Spleen (tissue), 11 donors: ENCODE data around the gene FIG4. TPM values are rescaled to one million over a fixed set of nuclear protein-coding genes. Genes with fewer than 3 reads are reported as not detected.

Experiments
- DNase-seq: peaks from one replicate; pipeline ENCODE4 v3.0.0-alpha.2; 2020
- H3K27ac ChIP-seq, 8 donors: fragments of 200-600 bp; sonication (generic) in 7 of 8; 1 replicate in 4 of 8; 2 replicates in 4 of 8; pipeline versions ENCODE4 v1.5.0 to v1.8.0; 2016 to 2021; ENCODE audit warnings: inconsistent platforms in 4 of 8, mild to moderate bottlenecking in 4 of 8, moderate library complexity in 1 of 8
- H3K27me3 ChIP-seq, 7 donors: fragments of 200-600 bp; sonication (generic) in 6 of 7; replicated peaks in 1 of 7; 1 replicate in 4 of 7; 2 replicates in 3 of 7; pipeline versions ENCODE4 v1.5.0 to v1.8.0; 2016 to 2021; ENCODE audit warnings: inconsistent platforms in 3 of 7, mild to moderate bottlenecking in 1 of 7
- H3K36me3 ChIP-seq, 6 donors: fragments of 200-600 bp; sonication (generic) in 5 of 6; 1 replicate in 4 of 6; 2 replicates in 2 of 6; pipeline versions ENCODE4 v1.5.0 to v1.8.0; 2016 to 2021; ENCODE audit warnings: inconsistent platforms in 2 of 6
- H3K4me1 ChIP-seq, 6 donors: fragments of 200-600 bp; sonication (generic) in 5 of 6; 1 replicate in 3 of 6; 2 replicates in 3 of 6; pipeline versions ENCODE4 v1.5.0 to v1.8.0; 2016 to 2021; ENCODE audit warnings: inconsistent platforms in 3 of 6
- H3K4me3 ChIP-seq, 8 donors: fragments of 200-600 bp; sonication (generic) in 7 of 8; 1 replicate in 4 of 8; 2 replicates in 4 of 8; pipeline versions ENCODE4 v1.5.0 to v1.8.0; 2016 to 2021; ENCODE audit warnings: inconsistent platforms in 4 of 8, mild to moderate bottlenecking in 4 of 8, moderate library complexity in 2 of 8
- H3K9me3 ChIP-seq, 8 donors: fragments of 200-600 bp; sonication (generic) in 7 of 8; 1 replicate in 4 of 8; 2 replicates in 4 of 8; pipeline versions ENCODE4 v1.5.0 to v1.8.0; 2016 to 2021; ENCODE audit warnings: inconsistent platforms in 4 of 8
- CTCF ChIP-seq, 11 experiments: fragments of 200-600 bp in 7 of 11; fragments of 450-650 bp in 4 of 11; sonication (generic) in 4 of 11; IDR thresholded peaks in 8 of 11; conservative IDR thresholded peaks in 3 of 11; 1 replicate in 7 of 11; 2 replicates in 4 of 11; pipeline versions ENCODE4 v1.4.0 to v1.8.0; 2016 to 2021; ENCODE audit warnings: antibody characterized with exemption in 11 of 11, inconsistent platforms in 4 of 11, mild to moderate bottlenecking in 1 of 11
- POLR2A ChIP-seq, 3 donors: fragments of 450-650 bp; IDR thresholded peaks; one replicate each; pipeline ENCODE4 v1.5.1; 2017; ENCODE audit warnings: antibody characterized with exemption in 3 of 3, mild to moderate bottlenecking in 1 of 3
- POLR2AphosphoS5 ChIP-seq, 3 donors: sonication (generic); formaldehyde crosslinking; IDR thresholded peaks; one replicate each; pipeline ENCODE4 v1.5.1; 2017; ENCODE audit warnings: antibody characterized with exemption in 3 of 3
- WGBS, 5 donors: extraction: QIAGEN DNeasy Blood & Tissue Kit in 3 of 5; methylation state at CpG; one replicate each; pipeline versions ENCODE4 v1.1.5 to v1.1.7; 2013 to 2018; 5-methylcytosine and 5-hydroxymethylcytosine counted together
- intact Hi-C: fragments of 100-400 bp; cut with DNase I; formaldehyde crosslinking; loops from one replicate; pipeline ENCODE4 v1.15.0; 2023; ENCODE audit warnings: low total_unique reads
- polyA plus RNA-seq, 3 donors: library from polyadenylated mRNA; stranded (reverse); fragments of 200-250 nt; gene quantifications; one replicate each; pipeline ENCODE4 v1.2.1, GENCODE V29; 2013
- total RNA-seq, 7 donors: library from RNA; depleted of rRNA in 3 of 7; stranded (reverse); fragments of >200 nt in 3 of 7; fragmentation: NEBNext Ultra II Directional in 4 of 7; extraction: Animal tissue kit (Norgen Biotek cat#: 25700) in 4 of 7; gene quantifications; one replicate each; pipeline versions ENCODE4 v1.1.0 to v1.2.1, GENCODE V29; 2016 to 2021
- donor health status: healthy with polysubstance abuse.
- donor health status: DM: no; HTN: no; CAD: no; lungs with moderate emphysema.
- donor health status: DM: no; HTN: no; CAD: no.
- donor health status: Bipolar disorder and iron deficiency.
- donor health status: healthy.
- donor health status: DM: no; HTN: no; CAD: no.
- donor health status: DM: yes; HTN: yes; CAD: no.

FIG4 gene
- total and polyA plus RNA-seq, 10 donors = 10.2 to 35.1 (median 26.2) TPM

- intact Hi-C loops = no loop called here
- no peak overlapping the region for H3K27ac ChIP-seq
- 86 to 95% (median 88%) methylated on average over 3 of the region's 3 CpGs for WGBS, 5 donors
- H3K27me3 ChIP-seq = no peaks in the 10 kb centered on the region
- no peaks in the 10 kb centered on the region for H3K9me3 ChIP-seq
- DNase-seq = no peak
- H3K4me3 ChIP-seq = no peak overlapping the region
- TF ChIP-seq POLR2AphosphoS5 (IDR thresholded peaks at IDR 0.05) = no peak
- no peak for TF ChIP-seq CTCF (IDR thresholded peaks at IDR 0.05 in 8 of 11, conservative IDR thresholded peaks at IDR 0.05 in 3 of 11)
- no peak for TF ChIP-seq POLR2A (IDR thresholded peaks at IDR 0.05)
- H3K36me3 ChIP-seq = peaks cover 2 to 65% (median 30%) of the 10 kb centered on the region in 6 donors
- H3K4me1 ChIP-seq = peaks cover 5 to 37% (median 19%) of the 10 kb centered on the region in 6 donors
Observed at GRCh38 chr6:109767961-109768360, 76.9 kb downstream of the FIG4 start.

DNA sequence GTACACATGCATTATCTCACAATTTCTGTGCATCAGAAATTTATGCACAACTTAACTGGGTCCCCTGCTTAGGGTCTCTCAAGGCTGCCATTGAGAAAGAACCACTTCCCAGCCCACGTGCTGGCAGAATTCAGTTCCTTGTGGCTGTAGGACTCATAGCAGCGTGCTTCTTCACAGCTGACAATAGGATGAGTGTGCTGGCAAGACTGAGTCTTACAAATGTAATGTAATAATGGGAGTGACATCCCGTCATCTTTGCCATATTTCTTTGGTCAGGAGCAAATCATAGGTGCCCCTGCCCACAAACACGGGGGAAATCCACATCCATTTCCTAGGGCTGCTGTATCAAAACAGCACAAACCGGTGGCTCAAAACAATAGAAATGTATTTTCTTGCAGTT is 77.4 kb downstream of the FIG4 start:
- WGBS, 5 donors = 61 to 92% (median 88%) methylated on average over 5 of the region's 5 CpGs
- Histone ChIP-seq H3K36me3 (peaks cover 2 to 60% (median 29%) of the 10 kb centered on the region in 6 donors), H3K27ac (no peak overlapping the region), H3K9me3 (no peaks in the 10 kb centered on the region), H3K4me1 (peaks cover 5 to 42% (median 21%) of the 10 kb centered on the region in 6 donors), H3K27me3 (no peaks in the 10 kb centered on the region), H3K4me3 (no peak overlapping the region)
- no peak for TF ChIP-seq CTCF (IDR thresholded peaks at IDR 0.05 in 8 of 11, conservative IDR thresholded peaks at IDR 0.05 in 3 of 11)
- TF ChIP-seq POLR2A (IDR thresholded peaks at IDR 0.05) = no peak
- no peak for TF ChIP-seq POLR2AphosphoS5 (IDR thresholded peaks at IDR 0.05)
- intact Hi-C loops = no loop called here
- no peak for DNase-seq

DNA sequence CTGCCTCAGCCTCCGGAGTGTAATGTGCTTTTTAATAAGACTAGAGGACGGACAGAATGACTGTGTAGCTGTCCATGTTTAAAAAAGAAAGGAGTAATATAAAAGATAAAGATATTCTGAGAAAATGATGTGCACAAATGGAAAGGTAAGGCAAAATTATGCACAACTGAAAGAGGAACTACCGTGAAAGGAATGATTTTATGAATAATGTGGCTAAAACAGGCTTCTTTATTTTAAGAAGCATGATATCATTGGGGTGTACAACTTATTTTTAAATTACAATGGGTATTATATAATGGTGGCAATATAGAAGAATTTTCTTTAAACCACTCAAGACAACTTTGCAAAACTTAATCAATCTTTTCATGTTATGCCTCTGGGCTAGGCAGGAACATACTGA is 78.1 kb downstream of the FIG4 start:
- WGBS, 5 donors = 76 to 83% (median 77%) methylated on average over 3 of the region's 3 CpGs
- intact Hi-C loops = no loop called here
- DNase-seq = no peak
- Histone ChIP-seq H3K4me3 (no peak overlapping the region), H3K27me3 (no peaks in the 10 kb centered on the region), H3K4me1 (peaks cover 5 to 46% (median 21%) of the 10 kb centered on the region in 6 donors), H3K36me3 (peaks cover 0 to 52% (median 27%) of the 10 kb centered on the region in 6 donors), H3K27ac (peak overlapping the region in 1 of 8 donors; percentile 89), H3K9me3 (no peaks in the 10 kb centered on the region)
- TF ChIP-seq POLR2AphosphoS5 (IDR thresholded peaks at IDR 0.05) (no peak), POLR2A (IDR thresholded peaks at IDR 0.05) (no peak), CTCF (IDR thresholded peaks at IDR 0.05 in 8 of 11, conservative IDR thresholded peaks at IDR 0.05 in 3 of 11) (no peak)

DNA sequence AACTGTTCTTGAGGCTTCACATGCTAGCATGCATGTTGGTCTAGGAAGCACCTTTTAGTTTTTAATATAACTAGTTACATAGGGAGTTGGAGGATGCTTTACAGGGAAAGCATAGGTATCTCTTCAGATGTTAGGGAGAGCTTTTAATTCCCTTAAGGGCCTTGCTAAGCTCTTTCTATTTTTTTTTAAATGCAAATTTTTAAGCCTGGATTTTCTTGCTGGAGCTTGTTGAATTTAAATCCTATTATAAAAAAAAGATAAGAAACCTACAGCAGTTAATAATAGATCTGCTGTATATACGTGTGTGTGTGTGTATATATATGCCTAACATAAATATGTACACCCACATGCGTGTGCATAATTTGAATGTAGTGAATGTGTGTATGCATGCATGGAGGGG is 79.0 kb downstream of the FIG4 start:
- WGBS, 5 donors = 83 to 94% (median 92%) methylated on average over 2 of the region's 2 CpGs
- H3K27me3 ChIP-seq = no peaks in the 10 kb centered on the region
- H3K36me3 ChIP-seq = peaks cover 0 to 44% (median 24%) of the 10 kb centered on the region in 6 donors
- intact Hi-C loops = no loop called here
- peak overlapping the region in 1 of 8 donors; percentile 45 for H3K4me3 ChIP-seq
- peaks cover 5 to 46% (median 21%) of the 10 kb centered on the region in 6 donors for H3K4me1 ChIP-seq
- no peak for DNase-seq
- peak overlapping the region in 2 of 8 donors; percentile 84 to 89 for H3K27ac ChIP-seq
- TF ChIP-seq CTCF (IDR thresholded peaks at IDR 0.05 in 8 of 11, conservative IDR thresholded peaks at IDR 0.05 in 3 of 11) = no peak
- TF ChIP-seq POLR2A (IDR thresholded peaks at IDR 0.05) = no peak
- no peak for TF ChIP-seq POLR2AphosphoS5 (IDR thresholded peaks at IDR 0.05)
- no peaks in the 10 kb centered on the region for H3K9me3 ChIP-seq
